NAMALWA (cell line): ENCODE measurements around the gene RBM6.
A peak's percentile ranks its signal among the peaks of the same experiment; 100 is the strongest.
"Not testable (repeated sequence)": the region's sequence is repeated elsewhere in the genome, so short reads cannot be mapped to it uniquely, and the experiment has no call there.

Experiments
- DNase-seq: peaks from one replicate; pipeline ENCODE4 v3.0.0-alpha.2; 2015; ENCODE audit warnings: low spot score

Gene RBM6

GRCh38 chr3:49939858-49940666 is at the start of gene RBM6:
TSS of gene RBM6 (plus strand) at chr3:49940150. CDS start at chr3:49962642, 22,492 bp downstream.
- DNase-seq: peak; percentile 95

GRCh38 chr3:49895791-49896190 is 44.2 kb upstream of the RBM6 start:
- DNase-seq: no peak

GRCh38 chr3:49896345-49896744 is 43.6 kb upstream of the RBM6 start:
- DNase-seq: no peak

GRCh38 chr3:49898991-49899390 is 41.0 kb upstream of the RBM6 start:
- DNase-seq: no peak

- peak; percentile 46 for DNase-seq
Observed at GRCh38 chr3:49899815-49900214, 40.1 kb upstream of the RBM6 start.

- DNase-seq: no peak
Observed at GRCh38 chr3:49900491-49901153, 39.3 kb upstream of the RBM6 start.

- DNase-seq: no peak
Observed at GRCh38 chr3:49901366-49902339, 38.3 kb upstream of the RBM6 start.

- DNase-seq: no peak
Observed at GRCh38 chr3:49902511-49903345, 37.2 kb upstream of the RBM6 start.

- DNase-seq: peak; percentile 57
Observed at GRCh38 chr3:49903451-49904424, 36.2 kb upstream of the RBM6 start, which contains the start of gene MST1R. TSS of gene MST1R (minus strand) at chr3:49903873. CDS start at chr3:49903609, 264 bp downstream.

- not testable (repeated sequence) for DNase-seq
Observed at GRCh38 chr3:49904448-49904847, 35.5 kb upstream of the RBM6 start.

- peak; percentile 50 for DNase-seq
Observed at GRCh38 chr3:49906073-49906743, 33.7 kb upstream of the RBM6 start.

- no peak for DNase-seq
Observed at GRCh38 chr3:49908373-49909199, 31.4 kb upstream of the RBM6 start.

GRCh38 chr3:49910409-49911123 is 29.4 kb upstream of the RBM6 start:
- no peak for DNase-seq

- DNase-seq: no peak
Observed at GRCh38 chr3:49911124-49911420, 28.9 kb upstream of the RBM6 start.

GRCh38 chr3:49911611-49912010 is 28.3 kb upstream of the RBM6 start:
- DNase-seq: no peak

- no peak for DNase-seq
Observed at GRCh38 chr3:49912881-49913281, 27.1 kb upstream of the RBM6 start.

GRCh38 chr3:49914906-49915305 is 25.0 kb upstream of the RBM6 start:
- DNase-seq: no peak

GRCh38 chr3:49916686-49917085 is 23.3 kb upstream of the RBM6 start:
- no peak for DNase-seq
